ENCODE data around the gene RDM1.

Gene RDM1

GRCh38 chr17:35870906-35871819, 59.4 kb downstream of the RDM1 start:
- FAIRE-seq, result no peak

- FAIRE-seq, result no peak
Observed at GRCh38 chr17:35868737-35869136, 61.8 kb downstream of the RDM1 start, which contains the start of gene HEATR9. HEATR9 (minus strand) TSS chr17:35868891; CDS start chr17:35868742, 149 bp downstream.
